GM23338 (cell line): ENCODE results near the gene RAP1A. TPM values are rescaled to one million over a fixed set of nuclear protein-coding genes. Genes with fewer than 3 reads are reported as not detected.

ENCODE experiments used
- ATAC-seq: fragments of 200-7000 bp; cut with Tn5 transposase; 3 replicates; pipeline ENCODE4 v1.9.1; 2020
- DNase-seq: peaks from one replicate; pipeline ENCODE4 v3.0.0-alpha.2; 2015; ENCODE audit warnings: low spot score
- H2AFZ ChIP-seq: fragments of 200-600 bp; sonication (generic); 2 replicates; pipeline ENCODE4 v1.8.0; 2016; ENCODE audit warnings: antibody characterized with exemption, mild to moderate bottlenecking, moderate library complexity
- H3F3A ChIP-seq: fragments of 200-600 bp; sonication (generic); replicated peaks from 2 replicates; pipeline ENCODE4 v1.8.0; 2017; ENCODE audit warnings: antibody characterized with exemption, mixed run types, low read depth
- H3K27ac ChIP-seq: fragments of 200-600 bp; sonication (generic); 2 replicates; pipeline ENCODE4 v1.6.1; 2016; ENCODE audit warnings: low read depth
- H3K27me3 ChIP-seq: fragments of 200-600 bp; sonication (generic); 2 replicates; pipeline ENCODE4 v1.8.0; 2016; ENCODE audit warnings: mild to moderate bottlenecking, mixed run types, moderate library complexity; ENCODE audit not compliant: insufficient read depth
- H3K36me3 ChIP-seq: fragments of 200-600 bp; sonication (generic); 2 replicates; pipeline ENCODE4 v1.8.0; 2016; ENCODE audit warnings: mild to moderate bottlenecking; ENCODE audit not compliant: insufficient read depth
- H3K4me1 ChIP-seq: fragments of 200-600 bp; sonication (generic); 2 replicates; pipeline ENCODE4 v1.8.0; 2016; ENCODE audit warnings: mild to moderate bottlenecking, moderate library complexity; ENCODE audit not compliant: insufficient read depth
- H3K4me2 ChIP-seq: fragments of 200-600 bp; sonication (generic); 2 replicates; pipeline ENCODE4 v1.7.1; 2017; ENCODE audit warnings: mixed run types
- H3K4me3 ChIP-seq: fragments of 200-600 bp; sonication (generic); 2 replicates; pipeline ENCODE4 v1.6.1; 2016; ENCODE audit warnings: mixed run types
- H3K79me2 ChIP-seq: fragments of 200-600 bp; sonication (generic); replicated peaks from 2 replicates; pipeline ENCODE4 v1.8.0; 2017; ENCODE audit warnings: mild to moderate bottlenecking; ENCODE audit not compliant: insufficient read depth
- H3K9me2 ChIP-seq: fragments of 200-600 bp; sonication (generic); 2 replicates; pipeline ENCODE4 v1.8.0; 2017; ENCODE audit not compliant: insufficient read depth
- H4K20me1 ChIP-seq: fragments of 200-600 bp; sonication (generic); replicated peaks from 2 replicates; pipeline ENCODE4 v1.8.0; 2017; ENCODE audit warnings: mild to moderate bottlenecking; ENCODE audit not compliant: insufficient read depth
- H3K27ac Mint-ChIP-seq: 2 replicates; pipeline ENCODE4 v1.8.0; 2020; ENCODE audit warnings: inconsistent platforms, mild to moderate bottlenecking, moderate library complexity, mixed read lengths
- H3K27me3 Mint-ChIP-seq: 3 replicates; pipeline ENCODE4 v1.8.0; 2022; ENCODE audit warnings: low read depth, mild to moderate bottlenecking, moderate library complexity, mixed read lengths, inconsistent platforms; ENCODE audit not compliant: insufficient read depth, poor library complexity
- H3K36me3 Mint-ChIP-seq: 3 replicates; pipeline ENCODE4 v1.8.0; 2021; ENCODE audit warnings: low read depth, mild to moderate bottlenecking, inconsistent platforms, moderate library complexity, mixed read lengths
- H3K4me1 Mint-ChIP-seq: 3 replicates; pipeline ENCODE4 v1.8.0; 2020; ENCODE audit warnings: mild to moderate bottlenecking, inconsistent platforms, mixed read lengths
- H3K4me3 Mint-ChIP-seq: 3 replicates; pipeline ENCODE4 v1.8.0; 2021; ENCODE audit warnings: moderate library complexity, mild to moderate bottlenecking, inconsistent platforms, mixed read lengths
- H3K9me3 Mint-ChIP-seq: 3 replicates; pipeline ENCODE4 v1.8.0; 2020; ENCODE audit warnings: moderate library complexity, mild to moderate bottlenecking, inconsistent platforms, mixed read lengths
- CREB1 ChIP-seq: fragments of 250-450 bp; sonication (Bioruptor Pico); IDR thresholded peaks from 2 replicates; pipeline ENCODE4 v1.5.0; 2020; ENCODE audit warnings: low read depth, mild to moderate bottlenecking, moderate library complexity
- EZH2 ChIP-seq: fragments of 200-600 bp; sonication (generic); IDR thresholded peaks from one replicate; pipeline ENCODE4 v1.8.0; 2017; ENCODE audit warnings: antibody characterized with exemption, mild to moderate bottlenecking, low read depth; ENCODE audit not compliant: unreplicated experiment
- EZH2phosphoT487 ChIP-seq: fragments of 200-600 bp; sonication (generic); IDR thresholded peaks from one replicate; pipeline ENCODE4 v1.8.1; 2018; ENCODE audit warnings: antibody characterized with exemption; ENCODE audit not compliant: unreplicated experiment
- JUNB ChIP-seq: IDR thresholded peaks from one replicate; pipeline ENCODE4 v1.6.1; 2016; ENCODE audit warnings: antibody characterized with exemption; ENCODE audit not compliant: unreplicated experiment
- NANOG ChIP-seq: IDR thresholded peaks from 2 replicates; pipeline ENCODE4 v1.6.1; 2016; ENCODE audit warnings: antibody characterized with exemption, borderline replicate concordance
- POLR2AphosphoS5 ChIP-seq: IDR thresholded peaks from 2 replicates; pipeline ENCODE4 v1.6.1; 2016; ENCODE audit warnings: antibody characterized with exemption, low read depth
- REST ChIP-seq: IDR thresholded peaks from one replicate; pipeline ENCODE4 v1.6.1; 2018; ENCODE audit warnings: antibody characterized with exemption; ENCODE audit not compliant: unreplicated experiment
- STAT1 ChIP-seq: IDR thresholded peaks from one replicate; pipeline ENCODE4 v1.6.1; 2016; ENCODE audit warnings: antibody characterized with exemption; ENCODE audit not compliant: unreplicated experiment
- ZNF114 ChIP-seq: fragments of 250-450 bp; sonication (Bioruptor Pico); IDR thresholded peaks from 2 replicates; pipeline ENCODE4 v1.5.0; 2020; ENCODE audit warnings: mild to moderate bottlenecking, moderate library complexity
- ZNF331 ChIP-seq: fragments of 250-450 bp; sonication (Bioruptor Pico); IDR thresholded peaks from 2 replicates; pipeline ENCODE4 v1.5.0; 2020; ENCODE audit warnings: low read depth, mild to moderate bottlenecking, moderate library complexity
- ZNF462 ChIP-seq: fragments of 250-450 bp; sonication (Bioruptor Pico); IDR thresholded peaks from 2 replicates; pipeline ENCODE4 v1.5.0; 2020; ENCODE audit warnings: mild to moderate bottlenecking, moderate library complexity
- polyA plus RNA-seq: library from polyadenylated mRNA; unstranded; fragments of >200 nt; fragmentation: Nextera tagmentation; extraction: Ambion mirVana; gene quantifications from 2 replicates; pipeline ENCODE4 v1.2.1, GENCODE V29; 2016
- total RNA-seq: library from RNA; depleted of rRNA; stranded (reverse); fragments of >200 nt; shearing (Covaris generic); gene quantifications from 2 replicates; pipeline ENCODE4 v1.2.3, GENCODE V29; 2014
- TF ChIP-seq, protein P1 (sequence below): IDR thresholded peaks from 2 replicates; pipeline ENCODE4 v1.6.1; 2016; ENCODE audit warnings: antibody characterized with exemption
- TF ChIP-seq, protein P2 (sequence below), 2 experiments: fragments of 200-600 bp in 1 of 2; sonication (generic) in 1 of 2; conservative IDR thresholded peaks; 2 replicates each; pipeline versions ENCODE4 v1.5.1 to v1.6.1; 2016 to 2017; ENCODE audit warnings: antibody characterized with exemption in 2 of 2, low read depth in 2 of 2, mild to moderate bottlenecking in 2 of 2, moderate library complexity in 1 of 2

RAP1A gene
- total and polyA plus RNA-seq, 2 experiments from 2014 or later, result 16.2 to 23.0 TPM

DNA sequence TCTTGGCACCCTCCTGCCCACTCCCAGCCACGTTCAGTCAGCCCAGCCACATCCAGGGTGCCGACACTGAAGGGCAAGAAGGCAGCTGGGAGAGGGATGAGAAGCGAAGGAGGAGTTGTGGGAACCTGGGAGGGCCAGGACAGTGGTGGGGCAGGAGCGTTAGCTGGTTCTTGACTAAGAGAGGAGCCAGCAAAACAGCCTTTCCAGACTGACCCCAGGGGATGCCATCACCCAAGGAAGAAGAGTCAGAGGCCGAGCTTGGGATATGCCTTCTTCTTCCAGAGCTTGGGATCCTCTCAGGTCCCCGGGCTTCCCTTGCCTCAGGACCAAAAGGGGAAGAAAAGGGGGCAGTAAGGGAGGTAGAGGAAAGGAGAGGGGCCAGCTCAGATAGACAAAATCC lies 112.4 kb downstream of the RAP1A start:
- Histone ChIP-seq H3K79me2 (peaks cover 42% of the 10 kb centered on the region), H3K4me1 (peaks cover 35% of the 10 kb centered on the region), H3K36me3 (no peaks in the 10 kb centered on the region), H2AFZ (no peak overlapping the region), H3K27me3 (no peaks in the 10 kb centered on the region), H3K4me3 (no peak overlapping the region), H3F3A (peaks cover 10% of the 10 kb centered on the region; the same call in 1 of the 2 replicates), H3K4me2 (no peak overlapping the region), H3K27ac (no peak overlapping the region), H4K20me1 (peaks cover 23% of the 10 kb centered on the region), H3K9me2 (no peaks in the 10 kb centered on the region)
- H3K4me3 Mint-ChIP-seq, result no peak overlapping the region
- DNase-seq (no peak), ATAC-seq (no peak)
- H3K27me3 Mint-ChIP-seq, result peaks cover 3% of the 10 kb centered on the region
- H3K27ac Mint-ChIP-seq, result no peak overlapping the region
- peaks cover 4% of the 10 kb centered on the region; the same call in 2 of the 3 replicates for H3K36me3 Mint-ChIP-seq
- peaks cover 25% of the 10 kb centered on the region for H3K4me1 Mint-ChIP-seq
- TF ChIP-seq JUNB (no peak), REST (no peak), EZH2 (no peak), NANOG (no peak), STAT1 (no peak), CREB1 (CRISPR knock-in tag) (no peak), ZNF462 (CRISPR knock-in tag) (no peak), POLR2AphosphoS5 (no peak), ZNF114 (CRISPR knock-in tag) (no peak), ZNF331 (CRISPR knock-in tag) (no peak), EZH2phosphoT487 (no peak)
- TF ChIP-seq, protein P1, sequence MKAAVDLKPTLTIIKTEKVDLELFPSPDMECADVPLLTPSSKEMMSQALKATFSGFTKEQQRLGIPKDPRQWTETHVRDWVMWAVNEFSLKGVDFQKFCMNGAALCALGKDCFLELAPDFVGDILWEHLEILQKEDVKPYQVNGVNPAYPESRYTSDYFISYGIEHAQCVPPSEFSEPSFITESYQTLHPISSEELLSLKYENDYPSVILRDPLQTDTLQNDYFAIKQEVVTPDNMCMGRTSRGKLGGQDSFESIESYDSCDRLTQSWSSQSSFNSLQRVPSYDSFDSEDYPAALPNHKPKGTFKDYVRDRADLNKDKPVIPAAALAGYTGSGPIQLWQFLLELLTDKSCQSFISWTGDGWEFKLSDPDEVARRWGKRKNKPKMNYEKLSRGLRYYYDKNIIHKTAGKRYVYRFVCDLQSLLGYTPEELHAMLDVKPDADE, result no peak
- TF ChIP-seq, protein P2, sequence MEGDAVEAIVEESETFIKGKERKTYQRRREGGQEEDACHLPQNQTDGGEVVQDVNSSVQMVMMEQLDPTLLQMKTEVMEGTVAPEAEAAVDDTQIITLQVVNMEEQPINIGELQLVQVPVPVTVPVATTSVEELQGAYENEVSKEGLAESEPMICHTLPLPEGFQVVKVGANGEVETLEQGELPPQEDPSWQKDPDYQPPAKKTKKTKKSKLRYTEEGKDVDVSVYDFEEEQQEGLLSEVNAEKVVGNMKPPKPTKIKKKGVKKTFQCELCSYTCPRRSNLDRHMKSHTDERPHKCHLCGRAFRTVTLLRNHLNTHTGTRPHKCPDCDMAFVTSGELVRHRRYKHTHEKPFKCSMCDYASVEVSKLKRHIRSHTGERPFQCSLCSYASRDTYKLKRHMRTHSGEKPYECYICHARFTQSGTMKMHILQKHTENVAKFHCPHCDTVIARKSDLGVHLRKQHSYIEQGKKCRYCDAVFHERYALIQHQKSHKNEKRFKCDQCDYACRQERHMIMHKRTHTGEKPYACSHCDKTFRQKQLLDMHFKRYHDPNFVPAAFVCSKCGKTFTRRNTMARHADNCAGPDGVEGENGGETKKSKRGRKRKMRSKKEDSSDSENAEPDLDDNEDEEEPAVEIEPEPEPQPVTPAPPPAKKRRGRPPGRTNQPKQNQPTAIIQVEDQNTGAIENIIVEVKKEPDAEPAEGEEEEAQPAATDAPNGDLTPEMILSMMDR (conservative IDR thresholded peaks at IDR 0.05; ENCODE audit: low read depth in 2 of 2), result no peak
- H3K9me3 Mint-ChIP-seq, result no peaks in the 10 kb centered on the region
